ENCODE results near the gene RPS25.

Gene RPS25

GRCh38 chr11:119025541-119025940 is 7.4 kb upstream of the RPS25 start:
- H3K4me3 ChIP-seq = no peak overlapping the region
- H3K27me3 ChIP-seq = no peaks in the 10 kb centered on the region
- peaks cover 17 to 73% (median 34%) of the 10 kb centered on the region in 3 donors for H3K36me3 ChIP-seq
- no peak for TF ChIP-seq CTCF (IDR thresholded peaks at IDR 0.05)
- H3K27ac ChIP-seq = peak overlapping the region; percentile 30 to 33
- intact Hi-C loops (cut with DNase I; ENCODE audit: low total_unique reads) = no loop called here
- peaks cover 0 to 40% (median 14%) of the 10 kb centered on the region in 4 donors for H3K4me1 ChIP-seq
- H3K9me3 ChIP-seq = no peaks in the 10 kb centered on the region
- DNase-seq = no peak

GRCh38 chr11:119025099-119025473 is 6.9 kb upstream of the RPS25 start:
- intact Hi-C loops (cut with DNase I; ENCODE audit: low total_unique reads) = no loop called here
- no peak overlapping the region for H3K4me3 ChIP-seq
- no peaks in the 10 kb centered on the region for H3K27me3 ChIP-seq
- no peaks in the 10 kb centered on the region for H3K9me3 ChIP-seq
- no peak for DNase-seq
- peaks cover 0 to 44% (median 17%) of the 10 kb centered on the region in 4 donors for H3K4me1 ChIP-seq
- H3K36me3 ChIP-seq = peaks cover 17 to 73% (median 34%) of the 10 kb centered on the region in 3 donors
- H3K27ac ChIP-seq = peak overlapping the region; percentile 30 to 33
- no peak for TF ChIP-seq CTCF (IDR thresholded peaks at IDR 0.05)

- H3K27ac ChIP-seq = peak overlapping the region; percentile 30 to 33
- peaks cover 17 to 73% (median 34%) of the 10 kb centered on the region in 3 donors for H3K36me3 ChIP-seq
- peaks cover 0 to 44% (median 18%) of the 10 kb centered on the region in 4 donors for H3K4me1 ChIP-seq
- no peaks in the 10 kb centered on the region for H3K9me3 ChIP-seq
- H3K4me3 ChIP-seq = no peak overlapping the region
- TF ChIP-seq CTCF (IDR thresholded peaks at IDR 0.05) = no peak
- DNase-seq = no peak
- intact Hi-C loops (cut with DNase I; ENCODE audit: low total_unique reads) = no loop called here
- no peaks in the 10 kb centered on the region for H3K27me3 ChIP-seq
Observed at GRCh38 chr11:119024430-119025098, 6.4 kb upstream of the RPS25 start.

GRCh38 chr11:119023741-119024140 is 5.6 kb upstream of the RPS25 start:
- intact Hi-C loops (cut with DNase I; ENCODE audit: low total_unique reads) = no loop called here
- H3K36me3 ChIP-seq = peaks cover 17 to 73% (median 34%) of the 10 kb centered on the region in 3 donors

GRCh38 chr11:119021631-119022030 is 3.5 kb upstream of the RPS25 start:
- H3K27ac ChIP-seq = no peak overlapping the region
- no peaks in the 10 kb centered on the region for H3K27me3 ChIP-seq
- TF ChIP-seq CTCF (IDR thresholded peaks at IDR 0.05) = no peak
- DNase-seq = no peak
- peaks cover 17 to 59% (median 35%) of the 10 kb centered on the region in 3 donors for H3K36me3 ChIP-seq
- H3K9me3 ChIP-seq = no peaks in the 10 kb centered on the region
- peaks cover 0 to 46% (median 27%) of the 10 kb centered on the region in 4 donors for H3K4me1 ChIP-seq
- H3K4me3 ChIP-seq = no peak overlapping the region
- intact Hi-C loops (cut with DNase I; ENCODE audit: low total_unique reads) = no loop called here

More at GRCh38 chr11:119023741-119024140, 5.6 kb upstream of the RPS25 start:
- no peaks in the 10 kb centered on the region for H3K9me3 ChIP-seq
- TF ChIP-seq CTCF (IDR thresholded peaks at IDR 0.05) = no peak
- no peak overlapping the region for H3K4me3 ChIP-seq
- peaks cover 0 to 39% (median 20%) of the 10 kb centered on the region in 4 donors for H3K4me1 ChIP-seq
- H3K27ac ChIP-seq = no peak overlapping the region
- no peaks in the 10 kb centered on the region for H3K27me3 ChIP-seq
- no peak for DNase-seq

Measured in tibial artery (tissue), 4 donors.